Prostate gland (tissue), 2 donors: ENCODE results near the gene NRXN3.

Experiments
- POLR2A ChIP-seq: fragments of 450-650 bp; IDR thresholded peaks from one replicate; pipeline ENCODE4 v1.6.1; 2016; ENCODE audit warnings: antibody characterized with exemption, mild to moderate bottlenecking
- POLR2AphosphoS5 ChIP-seq: sonication (generic); formaldehyde crosslinking; IDR thresholded peaks from one replicate; pipeline ENCODE4 v1.6.1; 2017; ENCODE audit warnings: antibody characterized with exemption
- TF ChIP-seq, protein P1 (sequence below), 4 experiments: fragments of 200-600 bp in 2 of 4; fragments of 450-650 bp in 2 of 4; sonication (generic) in 2 of 4; IDR thresholded peaks; 1 replicate in 3 of 4; 2 replicates in 1 of 4; pipeline ENCODE4 v1.5.1; 2016 to 2019; ENCODE audit warnings: antibody characterized with exemption in 4 of 4, mild to moderate bottlenecking in 2 of 4, moderate library complexity in 2 of 4

DNA sequence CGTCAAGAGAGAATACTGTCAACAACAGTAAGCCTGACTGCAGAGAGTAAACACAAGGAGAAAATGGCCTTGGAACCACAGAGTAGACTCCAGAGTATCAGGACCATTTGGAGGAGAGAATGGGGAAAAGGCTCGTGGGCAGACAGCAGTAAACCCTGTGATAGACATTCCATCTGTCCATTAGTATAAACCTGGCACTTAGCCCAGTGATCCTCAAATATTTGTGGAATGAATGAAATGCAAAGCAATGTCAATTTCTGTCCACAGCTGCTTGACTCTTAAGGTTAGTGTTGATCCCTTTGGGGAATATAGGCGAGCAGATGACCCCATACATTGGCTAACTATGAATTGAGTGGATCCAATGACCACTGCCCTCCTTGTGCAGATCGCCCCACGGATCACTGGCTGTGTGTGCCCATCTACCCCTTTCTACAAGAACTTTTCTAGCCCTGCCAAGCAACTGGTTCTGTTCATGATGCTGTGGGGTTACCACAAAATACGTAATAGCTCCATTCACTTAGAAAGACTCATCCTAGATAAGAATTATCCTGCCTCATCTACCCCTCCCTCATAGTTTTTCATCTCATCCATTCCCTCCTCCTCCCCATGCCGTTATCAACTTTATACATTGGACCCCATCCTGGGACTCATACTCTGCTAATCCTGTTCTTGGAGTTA lies 846.8 kb downstream of the NRXN3 start:
- TF ChIP-seq, protein P1, sequence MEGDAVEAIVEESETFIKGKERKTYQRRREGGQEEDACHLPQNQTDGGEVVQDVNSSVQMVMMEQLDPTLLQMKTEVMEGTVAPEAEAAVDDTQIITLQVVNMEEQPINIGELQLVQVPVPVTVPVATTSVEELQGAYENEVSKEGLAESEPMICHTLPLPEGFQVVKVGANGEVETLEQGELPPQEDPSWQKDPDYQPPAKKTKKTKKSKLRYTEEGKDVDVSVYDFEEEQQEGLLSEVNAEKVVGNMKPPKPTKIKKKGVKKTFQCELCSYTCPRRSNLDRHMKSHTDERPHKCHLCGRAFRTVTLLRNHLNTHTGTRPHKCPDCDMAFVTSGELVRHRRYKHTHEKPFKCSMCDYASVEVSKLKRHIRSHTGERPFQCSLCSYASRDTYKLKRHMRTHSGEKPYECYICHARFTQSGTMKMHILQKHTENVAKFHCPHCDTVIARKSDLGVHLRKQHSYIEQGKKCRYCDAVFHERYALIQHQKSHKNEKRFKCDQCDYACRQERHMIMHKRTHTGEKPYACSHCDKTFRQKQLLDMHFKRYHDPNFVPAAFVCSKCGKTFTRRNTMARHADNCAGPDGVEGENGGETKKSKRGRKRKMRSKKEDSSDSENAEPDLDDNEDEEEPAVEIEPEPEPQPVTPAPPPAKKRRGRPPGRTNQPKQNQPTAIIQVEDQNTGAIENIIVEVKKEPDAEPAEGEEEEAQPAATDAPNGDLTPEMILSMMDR (IDR thresholded peaks at IDR 0.05), result no peak
- TF ChIP-seq POLR2AphosphoS5 (no peak), POLR2A (no peak)
